ELR (cell line): ENCODE measurements around the gene SOX3.

Experiments used
- DNase-seq: peaks from one replicate; pipeline ENCODE4 v3.0.0-alpha.2; 2015; ENCODE audit warnings: low read depth

The SOX3 gene

DNA sequence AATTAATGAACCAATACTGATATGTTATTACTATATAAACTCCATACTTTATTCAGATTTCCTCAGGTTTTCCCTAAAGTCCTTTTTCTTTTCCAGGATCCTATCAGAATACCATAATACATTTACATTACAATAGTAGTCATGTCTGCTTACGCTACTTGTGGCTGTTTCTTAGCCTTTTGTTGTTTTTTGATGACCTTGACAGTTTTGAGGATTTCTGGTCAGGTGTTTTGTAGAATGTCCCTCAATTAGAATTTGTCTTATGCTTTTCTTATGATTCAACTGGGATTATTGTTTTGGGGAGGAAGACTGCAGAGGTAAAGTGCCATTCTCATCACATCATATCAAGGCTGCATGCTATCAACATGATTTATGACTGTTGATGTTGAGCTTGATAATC lies 9.1 kb downstream of the SOX3 start:
- no peak for DNase-seq

- DNase-seq: no peak
Measured at GRCh38 chrX:140492066-140492994, 12.5 kb downstream of the SOX3 start.

- DNase-seq: no peak
Measured at GRCh38 chrX:140480765-140481164, 24.1 kb downstream of the SOX3 start.

DNA sequence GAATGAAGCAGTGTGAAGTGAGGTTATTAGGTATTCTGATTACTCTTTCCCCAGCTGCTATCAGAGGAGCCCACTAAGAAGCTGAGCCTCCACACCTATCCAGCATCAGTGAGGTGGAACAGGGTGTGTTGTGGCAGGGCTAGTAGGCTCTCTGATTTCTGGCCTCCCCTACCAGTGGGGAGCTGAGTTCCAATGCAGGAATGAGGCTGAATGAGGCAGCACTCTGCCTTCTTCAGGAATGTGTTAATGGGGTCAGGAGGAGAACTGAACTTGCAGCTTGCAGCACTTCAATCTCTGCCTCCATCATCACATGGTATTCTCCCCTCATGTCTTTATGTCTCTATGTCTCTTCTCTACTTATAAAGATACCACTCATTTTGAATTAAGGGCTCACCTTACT lies 26.9 kb downstream of the SOX3 start:
- DNase-seq: no peak

- no peak for DNase-seq
Measured at GRCh38 chrX:140475025-140475424, 29.8 kb downstream of the SOX3 start.

DNA sequence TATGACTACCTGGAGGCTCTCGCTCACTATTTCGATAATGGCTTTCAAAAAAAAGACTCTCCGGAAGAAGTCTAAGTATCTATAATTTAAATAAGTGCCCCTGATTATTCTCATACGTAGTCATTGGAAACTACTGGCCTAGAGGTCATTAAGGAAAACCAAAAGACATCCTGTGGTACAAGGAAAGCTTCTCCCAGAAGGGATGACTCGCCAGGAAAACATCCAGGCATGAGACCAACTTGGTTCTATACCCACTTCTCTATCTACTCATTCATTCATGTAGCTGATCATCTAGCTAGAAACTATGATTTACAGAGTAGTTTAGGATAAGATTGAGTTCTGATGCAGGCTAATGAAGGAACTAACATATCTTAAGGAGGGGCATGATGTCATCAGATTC lies 37.7 kb downstream of the SOX3 start:
- peak; percentile 64 for DNase-seq
